Activated CD4-positive, alpha-beta T cell treated with anti-CD3 and anti-CD28 coated beads for 1 hour (primary cell): ENCODE results near the gene SH3BP1.
A peak's percentile ranks its signal among the peaks of the same experiment; 100 is the strongest.
"Not testable (repeated sequence)": the region's sequence is repeated elsewhere in the genome, so short reads cannot be mapped to it uniquely, and the experiment has no call there.

Source experiments
- DNase-seq: peaks from one replicate; pipeline ENCODE4 v3.0.0-alpha.2; 2020

Gene SH3BP1

GRCh38 chr22:37684803-37685615 is 45.5 kb downstream of the SH3BP1 start:
- DNase-seq = no peak

- DNase-seq = peak; percentile 68
These were observed 46.8 kb downstream of the SH3BP1 start, which contains the start of gene NOL12 for GRCh38 chr22:37686002-37686982. TSS of gene NOL12 (plus strand) at chr22:37686343. CDS start at chr22:37686393, 50 bp downstream.

GRCh38 chr22:37690407-37690806 is 50.9 kb downstream of the SH3BP1 start:
- DNase-seq = no peak

GRCh38 chr22:37690901-37691504 is 51.5 kb downstream of the SH3BP1 start:
- no peak for DNase-seq

GRCh38 chr22:37692627-37693285 is 53.3 kb downstream of the SH3BP1 start:
- DNase-seq = no peak

GRCh38 chr22:37694131-37694530 is 54.7 kb downstream of the SH3BP1 start:
- DNase-seq = not testable (repeated sequence)

GRCh38 chr22:37696260-37696656 is 56.8 kb downstream of the SH3BP1 start:
- DNase-seq = not testable (repeated sequence)

- DNase-seq = peak; percentile 70
These were observed 57.4 kb downstream of the SH3BP1 start, which contains the start of gene TRIOBP for GRCh38 chr22:37696657-37697537. TSS of gene TRIOBP (plus strand) at chr22:37697048. CDS start at chr22:37701366, 4,318 bp downstream.

- DNase-seq = no peak
These were observed 58.0 kb downstream of the SH3BP1 start for GRCh38 chr22:37697538-37697835.

GRCh38 chr22:37701141-37701786 is 61.8 kb downstream of the SH3BP1 start:
- DNase-seq = no peak

- DNase-seq = no peak
These were observed 64.4 kb downstream of the SH3BP1 start for GRCh38 chr22:37703906-37704305.

- no peak for DNase-seq
These were observed 65.2 kb downstream of the SH3BP1 start for GRCh38 chr22:37704645-37705044.

GRCh38 chr22:37705205-37705604 is 65.7 kb downstream of the SH3BP1 start:
- DNase-seq = no peak
